ENCODE data around the gene GPR108.

Gene GPR108

DNA sequence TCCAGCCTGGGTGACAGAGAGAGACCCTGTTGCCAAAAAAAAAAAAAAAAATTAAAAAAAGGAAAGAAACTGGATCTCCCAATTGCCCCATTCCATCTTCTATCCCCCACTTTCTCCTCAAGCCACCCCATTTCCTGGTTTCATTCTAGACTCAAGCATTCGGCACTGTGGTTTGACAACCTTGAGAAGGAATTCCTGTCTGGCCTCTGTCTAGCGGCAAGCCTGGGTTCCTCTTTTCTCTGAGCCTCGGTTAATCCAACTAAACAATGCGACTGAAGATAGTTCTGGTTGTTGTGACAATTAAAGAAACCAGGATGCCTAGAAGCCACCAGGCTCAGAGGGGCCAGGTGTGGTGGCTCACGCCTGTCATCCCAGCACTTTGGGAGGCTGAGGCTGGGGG is 13.6 kb downstream of the GPR108 start:
- in situ Hi-C loops (cut with MboI; ENCODE audit: low sequenced_read_pairs): no loop called here

DNA sequence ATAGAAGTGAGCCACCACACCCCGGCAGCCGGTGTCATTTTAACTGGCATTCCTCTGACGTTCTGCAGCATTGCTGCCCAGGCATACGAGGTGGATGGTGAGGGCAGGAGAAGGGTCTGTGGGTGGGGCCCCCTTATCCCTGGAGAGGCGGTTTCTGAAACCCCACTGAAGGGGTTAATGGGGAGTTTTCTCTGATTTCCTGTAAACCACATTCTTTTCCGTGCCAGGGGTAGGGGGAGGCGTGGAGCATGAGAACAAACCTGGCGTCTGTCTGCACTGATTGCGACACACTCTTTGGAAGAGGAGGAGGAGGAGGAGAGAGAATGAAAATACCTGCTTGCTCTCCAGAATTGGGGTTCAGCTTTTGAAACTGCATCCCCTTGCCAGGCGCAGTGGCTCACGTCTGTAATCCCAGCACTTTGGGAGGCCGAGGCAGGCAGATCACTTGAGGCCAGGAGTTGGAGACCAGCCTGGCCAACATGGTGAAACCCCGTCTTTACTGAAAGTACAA is 14.2 kb downstream of the GPR108 start:
- in situ Hi-C loops (cut with MboI; ENCODE audit: low sequenced_read_pairs): no loop called here

DNA sequence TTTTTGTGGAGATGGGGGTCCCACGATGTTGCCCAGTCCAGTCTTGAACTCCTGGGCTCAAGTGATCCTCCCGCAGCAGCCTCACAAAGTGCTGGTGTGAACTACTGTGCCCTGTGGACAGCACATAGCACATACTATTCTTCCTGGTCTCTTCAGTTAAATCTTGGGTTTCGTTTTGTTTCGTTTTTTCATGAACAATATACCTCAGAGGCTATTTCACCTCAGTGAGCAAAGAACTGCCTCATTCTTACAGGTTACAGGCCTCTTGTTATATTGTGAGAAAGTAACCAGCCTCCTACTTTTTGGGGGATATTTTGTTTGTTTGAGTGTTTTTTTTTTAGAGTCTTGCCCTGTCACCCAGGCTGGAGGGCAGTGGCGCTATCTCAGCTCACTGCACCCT is 15.6 kb downstream of the GPR108 start:
- in situ Hi-C loops (cut with MboI; ENCODE audit: low sequenced_read_pairs): no loop called here

DNA sequence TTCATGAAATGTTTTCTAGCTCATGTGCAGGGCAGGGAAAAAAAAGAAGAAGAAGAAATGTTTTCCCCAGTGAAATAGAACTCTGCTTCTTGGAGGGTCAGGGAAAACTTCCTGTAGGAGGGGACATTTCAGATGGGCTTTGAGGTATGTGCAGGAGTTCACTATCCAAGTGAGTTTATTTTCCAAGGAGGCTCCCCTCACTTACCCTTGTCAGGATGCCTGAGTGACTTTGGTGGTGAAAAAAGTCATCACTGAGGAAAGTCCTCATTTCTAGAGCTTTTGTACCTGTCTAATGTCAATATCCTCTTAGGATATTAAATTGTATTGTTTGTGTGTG is 16.3 kb downstream of the GPR108 start:
- in situ Hi-C loops (cut with MboI; ENCODE audit: low sequenced_read_pairs): no loop called here

DNA sequence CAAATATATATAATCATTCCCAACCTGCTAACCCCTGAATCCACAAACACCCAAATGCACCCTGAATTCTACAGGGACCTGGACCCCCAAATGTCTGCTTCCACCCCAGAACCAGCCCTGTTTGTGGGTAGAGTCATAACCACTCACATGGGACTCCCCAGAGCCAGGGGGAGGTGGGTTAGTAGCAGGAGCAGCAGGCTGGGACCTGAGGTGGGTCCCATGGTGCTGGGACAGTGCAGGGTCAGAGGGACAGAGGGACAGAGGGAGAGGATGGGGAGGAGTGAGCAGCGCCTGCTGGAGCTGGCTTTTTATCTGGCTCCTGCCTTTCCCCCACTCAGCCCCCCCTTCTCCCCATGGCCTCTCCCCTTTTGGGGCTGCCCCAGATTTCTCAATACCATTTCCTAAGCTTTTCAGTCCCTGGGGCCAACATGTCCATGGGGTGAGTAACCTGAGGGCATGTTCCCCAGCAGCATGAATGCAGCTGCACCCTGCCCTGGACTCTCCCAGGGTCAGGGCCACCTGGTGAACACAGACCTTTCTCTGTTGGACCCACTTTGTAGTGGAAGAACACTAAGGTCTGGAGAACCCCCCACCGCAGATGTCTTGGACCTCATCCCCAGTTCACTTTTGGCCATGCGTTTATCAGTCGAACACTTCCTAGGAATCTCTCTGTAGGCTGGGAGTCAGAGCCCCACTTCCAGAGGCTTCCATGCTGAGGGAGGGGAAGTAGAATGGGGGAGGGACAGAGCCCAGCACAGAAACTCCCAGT is 16.8 kb downstream of the GPR108 start, which contains the start of gene C3:
Gene C3 (minus strand): TSS at position 282 of the 769 bp plus-strand sequence. CDS start 61 bp downstream, at position 221.
- in situ Hi-C loops (cut with MboI; ENCODE audit: low sequenced_read_pairs): no loop called here

DNA sequence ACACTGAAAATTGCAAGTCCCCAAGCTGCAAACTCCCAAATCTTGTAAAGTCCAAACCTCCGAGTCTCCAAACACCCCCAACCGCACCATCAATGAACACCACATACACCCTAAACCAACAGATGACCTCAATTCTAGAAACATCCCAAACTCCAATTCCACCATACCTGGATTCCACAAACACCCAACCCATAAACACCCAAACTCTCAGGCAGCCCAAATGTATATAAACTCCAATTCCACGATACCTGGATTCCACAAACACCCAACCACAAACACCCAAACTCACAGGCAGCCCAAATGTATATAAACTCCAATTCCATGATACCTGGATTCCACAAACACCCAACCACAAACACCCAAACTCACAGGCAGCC is 17.4 kb downstream of the GPR108 start:
- in situ Hi-C loops (cut with MboI; ENCODE audit: low sequenced_read_pairs): no loop called here

DNA sequence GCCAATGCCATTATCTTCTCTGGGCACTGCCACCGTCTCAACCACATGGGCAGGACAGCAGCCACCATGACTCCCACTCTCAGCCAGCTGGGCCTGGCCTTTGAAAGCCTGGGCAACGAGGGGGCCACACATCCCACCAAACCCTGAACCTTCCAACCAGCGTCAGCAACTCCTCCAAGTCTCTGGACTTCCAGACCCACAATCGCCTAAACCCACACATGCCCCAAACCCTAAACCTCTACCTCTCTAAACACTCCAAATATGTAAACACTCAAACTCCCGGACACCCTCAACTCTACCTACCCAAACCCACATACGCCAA is 17.9 kb downstream of the GPR108 start:
- in situ Hi-C loops (cut with MboI; ENCODE audit: low sequenced_read_pairs): no loop called here

DNA sequence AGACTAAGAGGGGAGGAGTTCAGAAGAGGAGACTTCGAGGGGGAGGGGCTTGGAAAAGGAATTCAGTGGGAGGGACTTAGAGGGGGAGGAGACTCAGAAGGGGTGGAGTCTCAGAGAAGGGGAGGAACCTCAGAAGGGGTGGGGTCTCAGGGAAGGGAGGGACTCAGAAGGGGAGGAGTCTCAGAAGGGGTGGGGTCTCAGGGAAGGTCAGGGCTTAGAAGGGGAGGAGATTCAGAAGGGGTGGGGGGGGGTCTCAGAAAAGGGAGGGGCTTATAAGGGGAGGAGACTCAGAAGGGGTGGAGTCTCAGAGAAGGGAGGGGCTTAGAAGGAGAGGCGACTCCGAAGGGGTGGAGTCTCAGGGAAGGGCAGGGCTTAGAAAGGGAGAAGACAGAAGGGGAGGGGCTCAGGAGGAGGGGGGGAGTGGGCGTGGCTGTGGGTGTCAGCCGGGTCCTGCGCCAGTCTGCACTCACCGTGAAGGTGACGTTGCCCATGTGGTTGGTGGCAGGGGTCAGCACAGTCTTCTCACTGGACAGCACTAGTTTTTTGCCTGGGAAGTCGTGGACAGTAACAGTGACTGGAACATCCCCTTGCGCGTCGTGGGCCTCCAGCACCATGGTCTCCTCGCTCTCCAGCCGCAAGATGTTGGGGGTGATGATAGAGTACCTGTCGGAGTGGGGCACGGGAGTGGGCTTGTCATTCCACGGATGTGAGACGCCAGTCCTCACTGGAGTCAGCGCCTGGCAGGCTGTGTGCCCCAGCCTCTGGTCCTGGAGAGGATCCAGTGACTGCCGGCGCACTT is 18.4 kb downstream of the GPR108 start:
- in situ Hi-C loops (cut with MboI; ENCODE audit: low sequenced_read_pairs): no loop called here

DNA sequence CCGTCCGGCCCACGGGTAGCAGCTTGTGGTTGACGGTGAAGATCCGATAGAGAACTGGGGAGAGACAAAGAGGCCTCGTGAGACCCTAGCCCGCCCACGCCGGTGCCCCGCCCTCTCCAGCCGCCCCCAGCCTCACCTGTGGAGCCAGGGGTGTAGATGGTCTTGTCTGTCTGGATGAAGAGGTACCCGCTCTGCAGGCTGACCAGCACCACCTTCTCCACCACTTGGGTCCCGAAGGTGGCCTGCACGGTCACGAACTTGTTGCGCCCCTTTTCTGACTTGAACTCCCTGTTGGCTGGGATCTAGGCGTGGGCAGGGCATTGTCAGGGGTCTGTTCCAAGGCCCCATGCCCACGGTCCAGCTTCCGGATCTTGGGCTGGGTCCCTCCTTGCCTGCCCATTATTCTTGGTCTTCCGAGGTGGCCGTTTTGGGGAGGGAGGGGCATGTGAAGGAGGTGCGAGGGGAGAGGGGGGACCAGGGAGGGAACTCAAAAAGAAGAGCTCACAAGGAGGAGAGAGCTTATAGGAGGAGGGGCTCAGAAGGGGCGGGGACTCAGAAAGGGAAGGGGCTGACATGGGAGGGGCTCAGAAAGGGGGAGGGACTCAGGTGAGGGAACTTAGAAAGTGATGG is 19.2 kb downstream of the GPR108 start:
- in situ Hi-C loops (cut with MboI; ENCODE audit: low sequenced_read_pairs): no loop called here

DNA sequence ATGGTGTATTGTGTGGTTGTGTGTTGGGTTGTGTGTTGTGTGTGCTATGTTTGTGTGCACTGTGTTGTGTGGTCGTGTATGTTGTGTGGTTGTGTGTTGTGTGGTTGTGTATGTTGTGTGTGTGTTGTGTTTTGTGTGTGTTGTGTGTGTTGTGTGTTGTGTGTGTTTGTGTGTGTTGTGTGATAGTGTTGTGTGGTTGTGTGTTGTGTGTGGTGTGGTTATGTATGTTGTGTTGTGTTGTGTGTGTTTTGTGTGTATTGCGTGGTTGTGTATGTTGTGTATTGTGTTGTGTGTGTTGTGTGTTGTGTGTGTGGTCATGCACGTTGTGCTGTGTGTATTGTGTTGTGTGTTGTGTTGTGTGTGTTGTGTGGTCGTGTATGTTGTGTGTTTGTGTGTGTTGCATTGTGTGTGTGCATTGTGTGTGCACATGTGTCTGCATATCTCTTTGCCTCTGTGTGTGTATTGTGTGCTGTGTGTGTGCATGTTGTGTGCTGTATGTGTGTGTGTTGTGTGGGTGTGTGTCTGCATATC is 19.9 kb downstream of the GPR108 start:
- in situ Hi-C loops (cut with MboI; ENCODE audit: low sequenced_read_pairs): no loop called here

DNA sequence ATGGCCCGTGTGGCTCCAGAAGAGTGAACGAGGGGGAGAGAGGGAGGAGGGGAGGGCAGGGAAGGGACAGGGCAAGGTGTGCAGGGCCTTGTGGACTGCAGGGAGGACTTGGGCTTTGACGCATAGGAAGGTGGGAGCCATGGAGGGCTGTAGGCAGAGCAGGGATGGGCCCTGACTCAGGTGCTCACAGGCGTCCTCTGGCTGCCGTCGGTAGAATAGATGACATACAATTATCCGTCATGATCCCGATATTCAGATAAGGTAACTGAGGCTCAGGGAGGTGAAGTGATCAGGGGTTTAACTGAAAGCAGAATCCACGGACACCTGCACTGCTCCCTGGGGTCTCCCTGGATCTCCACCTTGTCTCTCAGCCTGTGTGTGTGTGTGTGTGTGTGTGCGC is 20.3 kb downstream of the GPR108 start:
- in situ Hi-C loops (cut with MboI; ENCODE audit: low sequenced_read_pairs): no loop called here

DNA sequence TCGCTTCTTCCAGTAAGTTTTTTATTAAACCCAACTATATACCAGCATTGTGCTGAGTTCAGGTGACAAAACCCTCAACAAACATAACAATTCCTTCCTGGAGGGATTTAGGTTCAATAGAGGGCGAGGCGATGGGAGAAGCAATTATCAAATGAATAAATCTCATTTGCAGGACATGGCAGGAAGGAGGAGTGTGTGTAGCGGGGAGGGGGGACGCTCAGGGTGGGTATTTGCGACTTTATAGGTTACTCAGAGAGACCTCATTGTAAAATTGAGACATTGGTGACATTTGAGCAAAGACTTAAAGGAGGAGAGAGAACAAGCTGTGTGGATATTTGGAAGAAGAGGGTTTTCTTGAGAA is 20.8 kb downstream of the GPR108 start:
- in situ Hi-C loops (cut with MboI; ENCODE audit: low sequenced_read_pairs): no loop called here

DNA sequence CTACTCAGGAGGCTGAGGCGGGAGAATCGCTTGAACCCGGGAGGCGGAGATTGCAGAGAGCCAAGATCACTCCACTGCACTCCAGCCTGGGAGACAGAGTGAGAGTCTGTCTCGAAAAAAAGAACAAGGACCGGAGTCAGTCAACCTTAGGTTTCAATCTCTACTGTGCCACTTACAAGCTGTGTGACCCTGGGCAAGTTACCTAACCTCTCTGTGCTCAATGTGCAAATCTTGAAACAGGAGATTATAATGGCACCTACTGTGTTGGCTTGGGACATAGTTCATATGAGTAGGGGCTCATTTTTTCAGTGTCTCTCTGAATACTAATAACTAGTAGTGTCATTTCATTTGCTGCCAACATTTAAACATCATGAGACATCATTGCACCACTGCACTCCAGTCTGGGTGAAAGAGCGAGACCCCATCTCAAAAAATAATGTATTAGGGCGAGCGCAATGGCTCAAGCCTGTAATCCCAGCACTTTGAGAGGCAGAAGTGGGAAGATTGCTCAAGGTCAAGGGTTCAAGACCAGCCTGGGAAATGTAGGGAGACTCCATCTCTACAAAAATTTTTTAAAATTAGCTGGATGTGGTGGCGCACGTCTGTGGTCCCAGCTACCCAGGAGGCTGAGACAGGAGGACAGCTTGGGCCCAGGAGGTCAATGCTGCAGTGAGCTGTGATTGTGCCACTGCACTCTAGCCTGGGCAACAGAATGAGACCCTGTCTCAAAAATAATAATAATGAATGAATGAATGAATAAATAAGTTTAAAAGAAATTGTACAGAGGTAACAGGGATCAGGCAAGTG is 22.4 kb downstream of the GPR108 start:
- in situ Hi-C loops (cut with MboI; ENCODE audit: low sequenced_read_pairs): no loop called here

DNA sequence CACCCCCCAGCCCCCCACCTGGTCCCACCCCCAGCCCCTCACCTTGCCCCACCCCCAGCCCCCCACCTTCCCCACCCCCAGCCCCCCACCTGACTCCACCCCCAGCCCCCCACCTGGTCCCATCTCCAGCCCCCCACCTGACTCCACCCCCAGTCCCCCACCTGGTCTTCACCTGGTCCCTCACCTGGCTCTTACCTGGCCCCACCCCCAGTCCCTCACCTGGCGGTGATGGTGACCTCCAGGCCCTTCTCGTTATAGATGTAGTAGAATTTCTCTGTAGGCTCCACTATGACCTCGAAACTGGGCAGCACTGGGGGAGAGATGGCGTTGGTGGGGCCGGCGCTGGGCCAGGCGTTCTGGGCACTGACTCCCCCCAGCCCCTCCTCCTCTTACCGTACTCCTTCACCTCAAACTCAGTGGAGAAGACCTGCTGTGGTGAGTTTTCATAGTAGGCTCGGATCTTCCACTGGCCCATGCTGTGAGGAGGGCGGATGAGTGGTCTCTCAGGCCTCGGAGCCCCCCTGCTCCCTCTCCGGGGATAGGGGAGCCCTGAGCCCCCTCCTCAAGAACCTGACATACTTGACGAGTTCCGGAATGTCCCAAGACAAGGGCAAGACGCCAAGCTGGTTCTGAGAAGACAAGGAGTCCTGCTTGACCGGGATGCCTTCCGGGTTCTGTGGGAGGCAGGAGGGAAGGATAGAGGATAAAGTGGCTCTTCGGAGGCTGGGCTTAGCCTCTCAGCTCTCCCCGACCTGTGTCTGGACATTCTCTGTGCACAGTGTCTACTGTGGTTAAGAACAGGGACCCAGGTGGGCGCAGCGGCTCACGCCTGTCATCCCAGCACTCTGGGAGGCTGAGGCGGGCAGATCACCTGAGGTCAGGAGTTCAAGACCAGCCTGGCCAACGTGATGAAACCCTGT is 23.3 kb downstream of the GPR108 start:
- in situ Hi-C loops (cut with MboI; ENCODE audit: low sequenced_read_pairs): no loop called here

DNA sequence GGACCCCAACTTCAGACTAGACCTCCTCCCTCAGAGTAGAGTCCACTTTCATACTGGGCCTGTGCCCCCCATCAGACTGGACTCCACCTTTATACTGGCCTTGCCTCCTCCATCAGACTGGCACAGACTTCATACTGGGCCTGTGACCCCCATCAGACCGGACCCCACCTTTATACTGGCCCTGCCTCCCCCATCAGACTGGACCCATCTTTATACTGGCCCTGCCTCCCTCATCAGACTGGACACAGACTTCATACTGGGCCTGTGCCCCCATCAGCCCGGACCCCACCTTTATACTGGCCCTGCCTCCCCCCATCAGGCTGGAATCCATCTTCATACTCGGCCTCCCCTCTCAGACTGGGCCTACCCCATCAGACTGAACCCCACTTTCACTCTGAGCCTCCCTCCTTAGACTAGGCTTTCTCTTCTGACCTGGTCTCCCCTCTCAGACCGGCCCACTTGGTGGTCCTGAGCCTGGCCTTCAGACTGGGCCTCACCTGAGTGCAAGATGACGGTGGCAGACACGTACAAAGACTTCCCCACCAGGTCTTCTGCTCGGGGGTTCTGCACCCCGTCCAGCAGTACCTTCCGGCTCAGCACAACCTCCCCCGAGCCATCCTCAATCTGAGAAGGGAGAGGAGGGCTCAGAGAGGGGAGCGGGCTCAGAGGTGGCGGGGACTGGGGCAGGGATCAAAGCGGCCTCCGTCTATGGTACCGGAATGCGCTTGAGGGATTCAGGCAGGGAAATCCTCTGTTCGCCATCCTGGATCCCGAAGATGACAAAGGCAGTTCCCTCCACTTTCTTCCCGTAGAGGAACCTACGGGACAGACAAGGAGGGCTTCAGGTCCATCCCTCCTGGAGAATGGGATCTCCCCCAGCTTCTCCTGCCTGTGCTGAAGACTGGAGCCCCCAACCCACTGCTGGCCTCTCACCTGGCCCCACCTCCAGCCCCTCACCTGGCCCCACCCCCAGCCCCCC is 24.4 kb downstream of the GPR108 start:
- in situ Hi-C loops (cut with MboI; ENCODE audit: low sequenced_read_pairs): no loop called here

DNA sequence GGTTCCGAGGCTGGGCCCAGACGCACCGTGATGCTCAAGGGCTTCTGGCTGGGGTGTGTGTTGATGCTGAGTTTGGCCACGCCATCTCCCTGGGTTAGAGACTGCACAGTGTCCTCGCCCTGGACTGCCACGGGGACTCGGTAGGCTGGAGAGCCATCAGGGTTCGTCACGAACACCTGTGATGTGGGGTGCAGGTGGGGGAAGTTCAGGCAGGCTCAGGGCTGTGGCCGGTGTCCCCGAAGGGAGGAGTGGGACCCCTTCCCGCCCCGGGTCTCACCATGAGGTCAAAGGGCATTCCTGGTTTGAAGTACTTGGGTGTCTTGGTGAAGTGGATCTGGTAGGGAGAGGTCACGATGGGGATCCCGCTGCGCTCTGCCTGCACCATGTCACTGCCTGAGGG is 25.1 kb downstream of the GPR108 start:
- in situ Hi-C loops (cut with MboI; ENCODE audit: low sequenced_read_pairs): no loop called here

DNA sequence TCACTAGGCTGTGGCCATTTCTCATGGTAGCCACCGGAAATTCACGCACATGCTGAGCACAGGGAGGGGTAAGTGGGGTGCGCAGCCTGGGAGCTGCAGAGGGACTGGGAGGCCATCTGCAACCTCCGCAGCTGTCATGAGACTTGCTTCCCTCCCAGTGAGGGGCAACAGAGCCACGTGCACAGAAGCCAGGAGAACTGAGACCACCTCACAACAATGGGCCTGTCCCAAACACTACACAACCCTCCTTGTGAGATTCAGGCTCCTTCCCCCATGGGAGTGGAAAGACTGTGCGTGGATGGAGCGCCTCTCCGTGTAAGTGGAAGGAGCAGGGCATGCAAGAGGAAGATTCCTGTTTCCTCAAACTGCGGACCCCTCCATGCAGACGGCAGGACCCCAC is 25.8 kb downstream of the GPR108 start:
- in situ Hi-C loops (cut with MboI; ENCODE audit: low sequenced_read_pairs): no loop called here

DNA sequence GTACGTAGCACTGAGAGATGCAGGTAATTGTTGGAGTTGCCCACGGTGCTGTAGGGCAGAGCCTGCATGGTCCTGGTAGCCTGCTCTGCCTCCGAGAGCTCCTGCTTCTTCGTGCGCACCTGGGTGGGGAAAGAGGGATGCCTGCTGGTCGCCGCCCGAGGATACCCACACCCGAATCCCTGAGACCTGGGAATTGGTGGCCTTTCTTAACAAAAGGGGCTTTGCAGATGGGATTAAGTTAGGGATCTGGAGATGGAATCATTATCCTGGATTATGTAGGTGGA is 26.4 kb downstream of the GPR108 start:
- in situ Hi-C loops (cut with MboI; ENCODE audit: low sequenced_read_pairs): no loop called here
